ENCODE data around the gene NKTR.

NKTR gene

DNA sequence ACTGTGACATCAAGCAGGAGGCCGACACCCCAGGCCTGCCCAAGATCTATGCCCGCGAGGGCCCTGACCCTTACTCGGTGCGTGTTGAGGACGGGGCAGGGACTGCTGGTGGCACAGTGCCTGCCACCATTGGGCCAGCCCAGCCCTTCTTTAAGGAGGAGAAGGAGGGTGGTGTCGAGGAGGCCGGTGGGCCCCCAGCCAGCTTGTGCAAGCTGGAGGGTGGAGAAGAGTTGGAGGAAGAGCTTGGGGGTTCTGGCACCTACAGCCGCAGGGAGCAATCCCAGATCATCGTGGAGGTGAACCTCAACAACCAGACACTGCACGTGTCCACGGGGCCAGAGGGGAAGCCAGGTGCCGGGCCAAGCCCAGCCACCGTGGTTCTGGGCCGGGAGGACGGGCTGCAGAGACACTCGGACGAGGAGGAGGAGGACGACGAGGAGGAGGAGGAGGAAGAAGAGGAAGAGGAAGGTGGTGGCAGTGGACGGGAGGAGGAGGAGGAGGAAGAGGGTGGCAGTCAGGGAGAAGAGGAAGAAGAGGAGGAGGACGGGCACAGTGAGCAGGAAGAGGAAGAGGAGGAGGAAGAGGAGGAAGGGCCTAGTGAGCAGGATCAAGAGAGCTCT, 58.4 kb downstream of the NKTR start:
- DNase-seq (ENCODE audit: low read depth), result no peak
- TF ChIP-seq CTCF (IDR thresholded peaks at IDR 0.05; ENCODE audit: low read depth, low read length, missing control alignments), result no peak

DNA sequence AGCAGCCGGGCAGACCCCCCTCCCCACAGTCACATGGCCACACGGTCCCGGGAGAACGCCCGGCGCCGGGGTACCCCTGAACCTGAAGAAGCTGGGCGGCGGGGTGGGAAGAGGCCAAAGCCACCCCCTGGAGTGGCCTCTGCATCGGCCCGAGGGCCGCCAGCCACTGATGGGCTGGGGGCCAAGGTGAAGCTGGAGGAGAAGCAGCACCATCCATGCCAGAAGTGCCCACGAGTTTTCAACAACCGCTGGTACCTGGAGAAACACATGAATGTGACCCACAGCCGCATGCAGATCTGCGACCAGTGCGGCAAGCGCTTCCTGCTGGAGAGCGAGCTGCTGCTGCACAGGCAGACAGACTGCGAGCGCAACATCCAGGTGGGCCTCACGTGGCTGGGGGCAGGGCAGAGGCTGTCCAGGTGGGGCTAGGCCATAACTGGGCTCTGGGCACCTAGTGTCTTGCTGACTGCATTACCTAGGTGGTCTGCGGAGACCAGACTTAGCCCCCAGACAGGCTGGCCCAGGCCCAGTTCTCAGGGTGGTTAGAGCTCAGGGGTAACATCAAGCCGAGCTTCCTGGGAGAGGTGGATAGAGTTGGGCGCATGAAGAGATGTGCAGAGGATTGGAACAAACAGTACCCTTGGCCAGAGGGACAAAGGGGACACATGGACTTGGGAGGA, 59.1 kb downstream of the NKTR start:
- TF ChIP-seq CTCF (IDR thresholded peaks at IDR 0.05; ENCODE audit: low read depth, low read length, missing control alignments), result no peak
- DNase-seq (ENCODE audit: low read depth), result no peak
- H3K4me3 ChIP-seq (ENCODE audit: low read depth, low read length), result no peak overlapping the region

More for the DNA sequence above, 58.4 kb downstream of the NKTR start:
- no peak overlapping the region for H3K4me3 ChIP-seq (ENCODE audit: low read depth, low read length)

DNA sequence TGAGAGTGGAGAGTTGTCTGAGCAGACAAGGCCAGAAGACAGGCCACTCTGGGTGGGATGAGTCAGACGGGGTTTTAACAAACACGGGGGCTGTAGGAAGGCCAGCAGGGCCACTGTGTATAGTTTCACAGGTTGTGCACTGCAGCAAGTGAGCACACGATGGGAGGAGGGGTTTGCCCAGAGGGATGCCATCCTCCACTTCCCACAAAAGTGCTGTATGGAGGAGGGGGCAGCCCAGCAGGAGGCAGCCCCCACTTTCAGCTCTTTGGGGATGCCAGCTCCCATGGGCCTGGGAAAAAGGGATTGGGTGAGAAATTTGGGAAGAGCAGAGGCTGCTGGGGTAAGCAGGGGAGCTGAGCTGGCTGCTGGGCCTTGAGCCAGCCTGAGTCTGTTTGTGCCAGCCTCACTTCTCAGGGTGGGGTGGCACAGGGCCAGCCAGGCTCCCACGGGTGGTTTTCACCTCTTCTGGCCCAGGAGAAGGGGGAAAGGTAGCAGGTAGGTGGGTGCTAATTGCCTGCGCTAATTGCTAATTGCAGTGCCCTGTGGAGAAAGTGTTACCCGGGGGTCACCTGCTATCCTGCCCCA, 59.7 kb downstream of the NKTR start:
- no peak for TF ChIP-seq CTCF (IDR thresholded peaks at IDR 0.05; ENCODE audit: low read depth, low read length, missing control alignments)
- no peak for DNase-seq (ENCODE audit: low read depth)
- no peak overlapping the region for H3K4me3 ChIP-seq (ENCODE audit: low read depth, low read length)

DNA sequence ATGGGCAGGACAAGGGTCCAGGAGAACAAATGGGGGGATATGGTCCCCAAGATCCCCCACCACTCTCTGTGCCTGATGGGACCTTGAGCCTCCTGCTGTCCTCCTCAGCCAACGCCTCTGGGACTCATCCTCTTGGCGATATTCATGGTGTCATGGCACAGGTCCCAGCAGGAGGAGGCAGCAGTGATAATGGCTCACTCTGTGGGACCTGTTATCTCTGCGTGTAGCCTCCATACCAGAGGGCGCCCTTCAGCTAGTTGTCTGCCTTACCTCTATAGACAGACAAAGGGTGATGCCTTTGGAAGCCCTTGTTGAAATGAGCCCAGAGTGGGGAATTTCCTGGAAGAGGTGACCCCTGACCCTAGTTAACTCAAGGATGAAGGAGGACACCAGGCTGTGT, 60.4 kb downstream of the NKTR start:
- peak; percentile 12 for TF ChIP-seq CTCF (IDR thresholded peaks at IDR 0.05; ENCODE audit: low read depth, low read length, missing control alignments)
- H3K4me3 ChIP-seq (ENCODE audit: low read depth, low read length), result no peak overlapping the region
- no peak for DNase-seq (ENCODE audit: low read depth)

DNA sequence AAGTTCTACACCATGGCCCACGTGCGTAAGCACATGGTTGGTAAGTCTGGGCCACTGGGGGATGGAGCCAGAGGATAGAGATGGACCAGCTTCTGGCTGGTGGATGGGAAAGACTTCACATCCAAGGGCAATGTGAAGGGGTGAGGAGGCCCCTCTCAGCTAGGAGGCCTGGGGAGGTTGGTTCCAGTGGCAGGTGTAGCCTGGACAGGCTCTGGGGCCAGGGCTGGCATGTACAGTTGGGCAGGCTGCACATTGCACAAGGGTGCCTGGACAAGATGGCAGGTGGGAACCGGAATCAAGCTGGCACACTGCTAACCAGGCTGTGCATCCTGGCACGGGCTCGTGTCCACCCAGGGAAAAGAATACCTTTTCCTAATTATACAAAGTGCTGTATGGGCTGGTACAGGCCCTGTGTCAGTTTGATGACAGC, 61.1 kb downstream of the NKTR start:
- no peak for TF ChIP-seq CTCF (IDR thresholded peaks at IDR 0.05; ENCODE audit: low read depth, low read length, missing control alignments)
- H3K4me3 ChIP-seq (ENCODE audit: low read depth, low read length), result no peak overlapping the region
- DNase-seq (ENCODE audit: low read depth), result no peak

DNA sequence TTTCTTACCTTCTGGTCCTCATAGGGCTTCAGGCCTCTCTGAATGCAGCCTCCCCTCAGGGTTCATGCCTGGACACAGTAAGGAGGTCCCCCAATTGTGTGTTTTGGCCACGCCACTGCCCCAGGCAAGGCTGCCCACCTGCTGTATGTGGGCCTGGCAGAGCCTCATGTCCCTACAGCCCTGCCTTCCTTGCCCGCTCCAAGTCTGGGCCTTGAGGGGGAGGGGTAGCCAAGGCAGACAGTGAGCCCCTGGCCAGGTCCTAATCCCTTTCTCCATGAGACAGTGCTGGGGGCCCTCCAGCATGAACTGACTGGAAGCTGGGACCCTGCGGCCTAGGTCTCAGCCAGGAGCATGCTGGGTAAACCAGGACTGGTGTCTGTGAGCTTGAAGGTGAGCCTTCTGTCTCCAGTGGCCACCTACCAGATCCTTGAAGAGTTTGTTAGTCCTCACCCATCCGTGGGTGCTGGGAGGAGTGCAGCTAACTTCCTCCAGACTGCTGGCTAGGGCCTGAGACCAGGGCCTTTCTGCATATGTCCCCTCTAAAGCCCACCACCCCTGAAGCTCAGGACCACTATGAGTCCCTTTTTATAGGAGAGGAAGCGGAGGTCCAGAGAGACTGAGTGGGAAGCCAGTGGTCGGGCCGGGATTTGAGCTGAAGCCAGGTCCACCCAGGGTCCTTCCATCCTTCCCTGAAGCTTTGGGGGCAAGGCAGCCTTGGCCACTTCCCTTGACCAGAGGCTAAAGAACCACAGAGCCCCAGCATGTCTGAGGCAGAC, 61.7 kb downstream of the NKTR start:
- no peak for DNase-seq (ENCODE audit: low read depth)
- TF ChIP-seq CTCF (IDR thresholded peaks at IDR 0.05; ENCODE audit: low read depth, low read length, missing control alignments), result no peak
- no peak overlapping the region for H3K4me3 ChIP-seq (ENCODE audit: low read depth, low read length)
